GM08714 (cell line): ENCODE results near the gene SHROOM4.

Experiments
- H3K4me3 ChIP-seq: fragments of 200-500 bp; sonication (Bioruptor generic); 2 replicates; pipeline ENCODE4 v1.5.1; 2014; ENCODE audit warnings: mild to moderate bottlenecking, low read length, inconsistent platforms
- ZNF274 ChIP-seq: IDR thresholded peaks from 2 replicates; pipeline ENCODE4 v1.6.1; 2012; ENCODE audit warnings: mild to moderate bottlenecking, low read depth, low read length

The SHROOM4 gene, protein sequence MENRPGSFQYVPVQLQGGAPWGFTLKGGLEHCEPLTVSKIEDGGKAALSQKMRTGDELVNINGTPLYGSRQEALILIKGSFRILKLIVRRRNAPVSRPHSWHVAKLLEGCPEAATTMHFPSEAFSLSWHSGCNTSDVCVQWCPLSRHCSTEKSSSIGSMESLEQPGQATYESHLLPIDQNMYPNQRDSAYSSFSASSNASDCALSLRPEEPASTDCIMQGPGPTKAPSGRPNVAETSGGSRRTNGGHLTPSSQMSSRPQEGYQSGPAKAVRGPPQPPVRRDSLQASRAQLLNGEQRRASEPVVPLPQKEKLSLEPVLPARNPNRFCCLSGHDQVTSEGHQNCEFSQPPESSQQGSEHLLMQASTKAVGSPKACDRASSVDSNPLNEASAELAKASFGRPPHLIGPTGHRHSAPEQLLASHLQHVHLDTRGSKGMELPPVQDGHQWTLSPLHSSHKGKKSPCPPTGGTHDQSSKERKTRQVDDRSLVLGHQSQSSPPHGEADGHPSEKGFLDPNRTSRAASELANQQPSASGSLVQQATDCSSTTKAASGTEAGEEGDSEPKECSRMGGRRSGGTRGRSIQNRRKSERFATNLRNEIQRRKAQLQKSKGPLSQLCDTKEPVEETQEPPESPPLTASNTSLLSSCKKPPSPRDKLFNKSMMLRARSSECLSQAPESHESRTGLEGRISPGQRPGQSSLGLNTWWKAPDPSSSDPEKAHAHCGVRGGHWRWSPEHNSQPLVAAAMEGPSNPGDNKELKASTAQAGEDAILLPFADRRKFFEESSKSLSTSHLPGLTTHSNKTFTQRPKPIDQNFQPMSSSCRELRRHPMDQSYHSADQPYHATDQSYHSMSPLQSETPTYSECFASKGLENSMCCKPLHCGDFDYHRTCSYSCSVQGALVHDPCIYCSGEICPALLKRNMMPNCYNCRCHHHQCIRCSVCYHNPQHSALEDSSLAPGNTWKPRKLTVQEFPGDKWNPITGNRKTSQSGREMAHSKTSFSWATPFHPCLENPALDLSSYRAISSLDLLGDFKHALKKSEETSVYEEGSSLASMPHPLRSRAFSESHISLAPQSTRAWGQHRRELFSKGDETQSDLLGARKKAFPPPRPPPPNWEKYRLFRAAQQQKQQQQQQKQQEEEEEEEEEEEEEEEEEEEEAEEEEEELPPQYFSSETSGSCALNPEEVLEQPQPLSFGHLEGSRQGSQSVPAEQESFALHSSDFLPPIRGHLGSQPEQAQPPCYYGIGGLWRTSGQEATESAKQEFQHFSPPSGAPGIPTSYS (N-terminal part only)

DNA sequence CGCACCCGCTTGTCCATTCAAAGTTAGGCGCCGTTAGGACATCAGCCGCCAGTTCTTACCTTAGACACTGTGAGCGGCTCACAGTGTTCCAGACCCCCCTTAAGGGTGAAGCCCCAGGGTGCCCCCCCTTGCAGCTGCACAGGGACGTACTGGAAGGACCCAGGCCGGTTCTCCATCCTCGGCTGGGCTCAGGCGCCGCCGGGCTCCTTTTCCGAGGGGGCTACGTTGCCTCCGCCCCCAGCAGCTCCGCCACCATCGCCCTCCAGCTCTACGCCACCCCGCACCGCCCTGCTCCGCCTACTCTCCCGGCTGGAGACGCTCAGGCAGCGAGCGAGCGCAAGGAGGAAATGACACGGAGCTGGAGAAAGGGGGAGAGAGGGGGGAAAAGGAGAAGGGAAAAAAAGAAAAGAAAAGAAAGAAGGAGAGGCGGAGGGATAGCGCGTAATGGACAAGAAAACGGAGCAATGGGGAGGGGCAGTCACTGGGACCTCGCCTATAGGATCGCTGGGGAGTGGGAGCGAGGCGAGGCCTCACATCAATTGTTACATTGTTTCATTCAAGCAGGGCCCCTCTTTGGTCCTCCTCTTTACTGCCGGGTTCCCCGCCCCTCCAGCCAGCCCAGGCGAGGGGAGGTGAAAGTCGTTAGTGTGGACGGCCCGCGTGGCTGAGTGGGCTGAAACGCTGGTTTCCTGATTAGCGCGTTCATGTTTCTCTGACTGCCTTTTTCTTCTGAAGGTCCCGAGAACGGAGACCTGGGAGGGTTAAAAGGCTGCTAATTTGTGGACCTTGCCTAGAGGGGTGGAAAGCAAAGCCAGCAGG is at the start of gene SHROOM4:
Gene SHROOM4, minus strand, starts transcription at position 352 of the 819 bp plus-strand sequence. Its CDS starts 176 bp downstream, at position 176.
- no peak for TF ChIP-seq ZNF274
- no peak within 1 kb of the TSS for H3K4me3 ChIP-seq

DNA sequence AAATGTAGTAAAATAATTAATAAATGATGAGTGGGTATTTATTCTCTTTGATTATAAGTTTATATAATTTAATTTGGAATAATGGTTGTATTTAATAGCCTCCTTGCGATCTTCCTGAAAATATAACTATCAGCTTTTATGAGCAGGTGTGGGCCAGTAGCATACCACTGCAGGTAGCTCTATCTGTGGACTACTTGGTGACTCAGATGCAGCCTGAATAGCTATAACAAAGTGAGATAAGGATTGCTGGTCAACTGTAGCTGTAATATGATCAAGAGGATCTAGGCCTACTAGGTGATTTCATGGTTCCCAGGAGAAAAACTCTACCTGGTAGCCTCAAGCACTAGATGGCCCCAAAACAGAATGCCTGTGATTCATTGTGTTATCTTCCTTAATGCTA is 49.5 kb upstream of the SHROOM4 start:
- TF ChIP-seq ZNF274, result no peak
- no peak overlapping the region for H3K4me3 ChIP-seq

DNA sequence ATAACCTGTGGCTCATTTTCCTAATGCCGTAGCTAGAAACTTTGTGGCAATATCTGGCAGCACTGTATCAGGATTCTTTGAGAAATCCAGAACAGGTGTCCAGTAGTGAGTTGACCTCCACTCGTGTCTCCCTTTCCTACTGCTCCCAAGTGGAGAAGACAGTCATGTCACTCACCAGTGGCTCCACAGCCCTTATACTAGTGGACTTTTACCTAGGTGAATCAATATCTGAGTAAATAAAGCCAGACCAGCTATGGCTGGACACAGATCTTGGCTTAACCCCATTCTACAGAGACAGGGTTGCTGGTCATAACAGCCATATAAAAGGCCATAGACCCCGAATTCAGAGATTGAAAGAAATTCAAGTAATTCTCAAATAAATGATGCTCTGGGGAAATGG is 46.5 kb upstream of the SHROOM4 start:
- no peak overlapping the region for H3K4me3 ChIP-seq
- no peak for TF ChIP-seq ZNF274

DNA sequence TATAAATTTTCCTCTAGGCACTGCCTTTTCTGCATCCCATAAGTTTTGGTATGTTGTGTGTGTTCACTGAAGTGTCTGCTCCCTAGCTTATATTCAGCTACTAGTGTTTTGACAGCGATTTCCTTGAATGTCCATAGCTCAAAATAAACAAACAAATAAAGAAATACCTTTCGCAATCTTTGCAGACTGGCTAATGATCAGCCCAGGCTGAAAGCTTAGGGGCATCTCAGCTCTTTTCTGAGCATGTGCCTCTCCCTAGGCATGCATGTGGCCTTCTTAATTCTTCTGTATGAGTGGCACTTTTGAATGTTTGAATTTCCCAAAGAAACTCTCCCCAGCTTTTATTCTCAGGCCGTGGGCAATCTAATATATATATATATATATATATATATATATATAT is 44.6 kb upstream of the SHROOM4 start:
- H3K4me3 ChIP-seq, result no peak overlapping the region
- no peak for TF ChIP-seq ZNF274

DNA sequence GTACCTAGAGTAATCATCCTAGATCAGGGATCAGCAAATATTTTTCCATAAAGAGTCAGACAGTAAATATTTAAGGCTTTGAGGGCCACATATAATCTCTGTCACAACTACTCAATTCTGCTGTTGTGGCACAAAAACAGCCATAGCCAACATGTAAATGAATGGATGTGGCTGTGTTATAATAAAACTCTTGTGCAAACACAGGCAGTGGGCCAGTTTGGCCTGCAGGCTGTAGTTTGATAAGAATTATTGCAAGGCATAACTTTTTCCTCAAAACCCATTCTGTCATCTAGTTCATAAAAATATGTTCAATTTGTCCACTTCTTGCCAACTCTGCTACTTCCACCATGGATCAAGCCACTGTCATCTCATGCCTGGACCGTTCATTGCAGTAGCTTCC is 39.4 kb upstream of the SHROOM4 start:
- no peak overlapping the region for H3K4me3 ChIP-seq
- no peak for TF ChIP-seq ZNF274

DNA sequence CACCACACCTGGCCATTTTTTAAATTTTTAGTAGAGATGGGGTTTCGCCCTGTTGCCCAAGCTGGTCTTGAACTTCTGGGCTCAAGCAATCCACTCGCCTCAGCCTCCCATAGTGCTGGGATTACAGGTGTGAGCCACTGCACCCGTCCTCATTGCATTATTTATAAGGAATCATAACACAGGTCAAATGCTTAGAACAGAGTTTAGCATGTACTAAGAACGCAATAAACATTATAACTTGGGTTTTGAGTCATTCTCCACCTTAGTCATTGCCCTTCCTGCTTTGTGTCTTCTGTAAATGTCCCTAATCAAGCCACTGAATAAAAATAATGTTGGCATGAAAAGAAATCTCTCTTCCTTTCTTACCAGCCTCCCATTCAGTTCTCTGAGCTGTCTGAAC is 38.5 kb upstream of the SHROOM4 start:
- no peak overlapping the region for H3K4me3 ChIP-seq
- no peak for TF ChIP-seq ZNF274

DNA sequence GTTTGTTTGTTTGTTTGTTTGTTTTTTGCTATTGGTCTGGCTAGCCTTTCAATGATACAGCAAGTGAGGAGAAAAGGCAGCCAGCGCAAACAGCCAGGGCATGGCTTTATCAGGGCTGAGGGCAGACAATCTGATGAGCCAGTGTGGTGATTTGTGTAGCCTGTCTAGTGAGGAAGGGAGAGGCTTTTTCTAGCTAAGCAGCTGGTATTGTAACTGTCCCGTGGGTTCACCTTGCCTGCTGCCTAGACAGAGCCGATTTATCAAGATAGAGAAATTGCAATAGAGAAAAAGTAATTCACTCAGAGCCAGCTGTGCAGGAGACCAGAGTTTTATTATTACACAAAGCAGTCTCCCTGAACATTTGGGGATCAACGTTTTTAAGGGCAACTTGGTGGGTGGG is 28.2 kb upstream of the SHROOM4 start:
- no peak for TF ChIP-seq ZNF274
- H3K4me3 ChIP-seq, result no peak overlapping the region

DNA sequence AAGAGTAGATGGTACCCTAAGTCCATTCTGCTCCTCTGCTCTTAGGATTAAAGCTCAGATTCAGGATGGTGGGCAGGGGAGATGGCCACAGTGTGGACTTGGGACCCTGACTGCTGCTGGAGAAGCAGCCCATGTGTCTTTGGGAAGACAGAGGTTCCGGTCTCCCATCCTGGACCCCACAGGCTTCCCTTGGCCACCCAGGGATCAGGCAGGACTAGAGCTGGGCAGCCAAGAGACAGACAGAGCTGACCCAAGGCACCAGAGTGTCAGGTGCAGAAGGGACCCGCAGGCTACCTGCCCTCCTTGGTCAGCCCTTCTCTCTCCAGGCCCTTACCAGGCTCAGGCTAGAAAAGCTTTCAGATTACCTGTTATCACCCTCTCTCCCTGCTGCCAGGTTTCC is 25.7 kb upstream of the SHROOM4 start:
- H3K4me3 ChIP-seq, result no peak overlapping the region
- no peak for TF ChIP-seq ZNF274

DNA sequence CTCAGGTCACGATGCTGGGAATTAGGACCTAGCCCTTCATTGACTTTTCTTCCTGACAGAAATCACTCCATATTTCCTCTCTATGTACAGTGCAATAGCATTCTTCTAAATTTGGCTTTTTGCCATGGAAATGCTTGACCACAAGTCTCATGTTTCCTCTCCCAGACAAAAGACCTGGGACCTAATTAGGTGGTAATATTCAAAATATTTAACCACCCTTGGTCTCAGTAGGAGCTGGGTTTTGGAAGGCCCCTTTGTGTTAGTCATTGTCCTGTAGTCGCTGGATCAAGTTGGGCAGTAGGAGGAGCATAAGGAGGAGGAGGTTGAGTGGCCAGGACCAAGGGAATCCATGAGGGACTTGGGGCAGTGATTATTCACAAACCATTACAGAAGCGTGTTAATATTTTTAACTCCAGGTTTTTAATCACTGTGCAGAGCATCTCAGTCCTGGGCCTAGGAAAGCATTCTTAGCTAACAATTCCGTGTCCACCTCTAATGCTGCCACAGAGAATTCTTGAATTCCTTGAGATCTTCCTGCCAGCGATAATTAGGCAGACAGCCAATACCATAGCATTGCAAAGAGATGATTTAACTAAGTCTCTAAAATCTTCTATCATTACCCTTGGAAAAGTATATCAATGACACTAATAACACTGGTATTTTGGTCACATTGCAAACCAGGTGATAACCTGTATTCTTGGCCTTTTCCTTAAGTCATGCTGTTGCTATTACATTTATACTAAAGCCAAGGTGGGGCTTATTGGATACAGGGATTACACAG is 25.0 kb upstream of the SHROOM4 start:
- no peak for TF ChIP-seq ZNF274
- no peak overlapping the region for H3K4me3 ChIP-seq

DNA sequence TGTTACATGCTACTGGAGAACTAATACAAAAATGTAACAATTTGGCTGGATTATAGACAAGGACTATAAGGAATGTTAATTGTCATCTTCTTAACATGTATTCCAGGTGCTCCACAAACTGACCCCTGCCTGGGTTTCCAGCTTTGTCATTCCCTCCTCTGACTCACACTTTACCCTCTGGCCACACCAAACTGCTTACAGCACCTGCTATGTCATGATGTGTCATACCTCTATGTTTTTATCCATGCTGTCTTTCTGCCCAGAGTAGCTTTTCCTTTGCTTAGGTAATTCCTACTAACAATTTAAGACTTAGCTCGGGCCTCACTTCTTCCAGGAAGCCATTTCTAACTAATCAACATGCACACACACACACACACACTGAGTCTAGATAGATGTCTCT is 14.0 kb upstream of the SHROOM4 start:
- TF ChIP-seq ZNF274, result no peak
- H3K4me3 ChIP-seq, result no peak overlapping the region

DNA sequence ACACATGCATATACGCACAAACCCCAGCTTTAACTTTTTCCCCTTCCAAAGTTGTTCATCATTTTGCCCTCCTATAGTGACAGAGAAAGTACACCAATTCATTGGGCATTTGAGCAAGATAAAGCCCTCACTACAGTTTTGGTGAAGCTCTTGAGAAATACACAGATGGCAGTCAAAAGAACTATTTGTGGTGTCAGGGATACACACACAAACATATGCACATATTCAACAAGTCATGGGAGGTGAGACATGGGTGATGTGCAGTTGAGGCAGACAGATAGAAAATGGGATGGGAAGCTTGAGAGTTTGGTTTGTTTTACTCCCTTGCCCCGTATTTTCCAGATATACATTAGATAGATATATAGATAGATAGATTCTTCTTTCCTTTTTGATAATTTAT is 11.8 kb upstream of the SHROOM4 start:
- H3K4me3 ChIP-seq, result no peak overlapping the region
- no peak for TF ChIP-seq ZNF274

DNA sequence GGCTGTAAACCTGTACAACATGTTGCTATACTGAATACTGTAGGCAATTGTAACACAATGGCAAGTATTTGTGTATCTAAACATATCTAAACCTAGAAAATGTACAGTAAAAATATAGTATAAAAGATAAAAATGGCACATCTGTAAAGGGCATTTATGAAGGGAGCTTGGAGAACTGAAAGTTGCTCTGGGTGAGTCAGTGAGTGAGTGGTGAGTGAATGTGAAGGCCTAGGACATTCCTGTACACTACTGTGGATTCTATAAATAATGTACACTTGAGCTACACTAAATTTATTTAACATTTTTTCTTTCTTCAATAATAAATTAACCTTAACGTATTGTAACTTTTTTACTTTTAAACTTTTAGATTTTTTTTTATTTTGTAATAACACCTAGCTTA is 5.0 kb upstream of the SHROOM4 start:
- no peak for TF ChIP-seq ZNF274
- no peak overlapping the region for H3K4me3 ChIP-seq

DNA sequence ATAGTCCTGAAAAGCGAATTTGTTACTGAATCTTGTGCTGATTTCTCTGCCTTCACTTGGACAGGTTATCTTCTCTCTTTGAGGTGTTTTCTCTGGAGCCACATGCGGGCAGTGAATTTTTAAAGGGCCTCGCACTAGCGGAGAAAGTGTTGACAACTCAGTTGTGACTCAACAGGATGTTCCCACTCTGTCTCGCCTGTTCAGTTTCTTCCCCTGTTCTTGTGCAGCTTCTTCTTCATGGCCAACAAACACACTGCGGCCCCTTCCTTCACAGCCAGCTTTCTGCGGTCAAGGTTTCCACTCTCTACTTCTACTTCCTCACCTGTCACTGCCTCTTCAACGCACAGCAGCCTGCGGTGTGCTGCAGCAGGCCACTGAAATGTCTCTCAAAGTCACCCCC is 1.1 kb upstream of the SHROOM4 start:
- H3K4me3 ChIP-seq, result no peak overlapping the region
- no peak for TF ChIP-seq ZNF274

DNA sequence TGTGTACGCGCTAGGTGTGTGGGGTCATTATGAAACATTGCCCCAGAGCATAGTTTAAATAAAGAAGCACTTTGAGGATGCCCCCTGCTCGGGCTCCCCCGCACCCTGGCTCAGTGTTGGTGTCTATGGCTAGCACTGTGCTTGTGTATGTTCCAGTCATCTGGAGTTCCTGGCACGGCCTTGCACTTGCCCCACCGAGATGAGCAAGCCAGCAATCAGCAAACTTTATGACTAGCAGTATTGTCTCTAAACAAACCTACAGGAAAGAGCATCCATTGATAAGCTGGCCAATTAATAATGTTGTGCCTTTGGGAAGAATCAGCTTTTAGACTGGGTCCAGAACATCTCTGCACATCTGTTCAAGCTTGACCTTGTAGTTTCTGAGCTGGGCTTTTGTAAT is 707 bp upstream of the SHROOM4 start:
- H3K4me3 ChIP-seq, result no peak overlapping the region
- TF ChIP-seq ZNF274, result no peak
